WERI-Rb-1 (cell line): ENCODE results near the gene MPG.
"Not testable (repeated sequence)": the region's sequence is repeated elsewhere in the genome, so short reads cannot be mapped to it uniquely, and the experiment has no call there.

ENCODE experiments used
- DNase-seq: peaks from one replicate; pipeline ENCODE4 v3.0.0-alpha.2; 2020
- H3K27ac ChIP-seq: fragments of 250-450 bp; sonication (Bioruptor Pico); 2 replicates; pipeline ENCODE4 v1.5.1; 2020; ENCODE audit warnings: mild to moderate bottlenecking, moderate library complexity
- H3K27me3 ChIP-seq: fragments of 250-450 bp; sonication (Bioruptor Pico); 2 replicates; pipeline ENCODE4 v1.5.1; 2021; ENCODE audit warnings: mild to moderate bottlenecking, low read depth, moderate library complexity; ENCODE audit not compliant: insufficient read depth, severe bottlenecking
- H3K36me3 ChIP-seq: fragments of 250-450 bp; sonication (Bioruptor Pico); 2 replicates; pipeline ENCODE4 v1.5.1; 2020; ENCODE audit warnings: mild to moderate bottlenecking, moderate library complexity
- H3K4me3 ChIP-seq: 2 replicates; pipeline ENCODE4 v1.5.1; 2011; ENCODE audit warnings: low read depth, mild to moderate bottlenecking, control low read depth, low read length
- H3K9me3 ChIP-seq: fragments of 250-450 bp; sonication (Bioruptor Pico); 2 replicates; pipeline ENCODE4 v1.5.1; 2021; ENCODE audit warnings: mild to moderate bottlenecking, moderate library complexity; ENCODE audit not compliant: severe bottlenecking
- TF ChIP-seq, protein P1 (sequence below): IDR thresholded peaks from 2 replicates; pipeline ENCODE4 v1.5.1; 2011; ENCODE audit warnings: low read depth, mild to moderate bottlenecking, control low read depth, inconsistent platforms, low read length

MPG gene

GRCh38 chr16:41439-42068 lies 36.5 kb upstream of the MPG start:
- TF ChIP-seq, protein P1, sequence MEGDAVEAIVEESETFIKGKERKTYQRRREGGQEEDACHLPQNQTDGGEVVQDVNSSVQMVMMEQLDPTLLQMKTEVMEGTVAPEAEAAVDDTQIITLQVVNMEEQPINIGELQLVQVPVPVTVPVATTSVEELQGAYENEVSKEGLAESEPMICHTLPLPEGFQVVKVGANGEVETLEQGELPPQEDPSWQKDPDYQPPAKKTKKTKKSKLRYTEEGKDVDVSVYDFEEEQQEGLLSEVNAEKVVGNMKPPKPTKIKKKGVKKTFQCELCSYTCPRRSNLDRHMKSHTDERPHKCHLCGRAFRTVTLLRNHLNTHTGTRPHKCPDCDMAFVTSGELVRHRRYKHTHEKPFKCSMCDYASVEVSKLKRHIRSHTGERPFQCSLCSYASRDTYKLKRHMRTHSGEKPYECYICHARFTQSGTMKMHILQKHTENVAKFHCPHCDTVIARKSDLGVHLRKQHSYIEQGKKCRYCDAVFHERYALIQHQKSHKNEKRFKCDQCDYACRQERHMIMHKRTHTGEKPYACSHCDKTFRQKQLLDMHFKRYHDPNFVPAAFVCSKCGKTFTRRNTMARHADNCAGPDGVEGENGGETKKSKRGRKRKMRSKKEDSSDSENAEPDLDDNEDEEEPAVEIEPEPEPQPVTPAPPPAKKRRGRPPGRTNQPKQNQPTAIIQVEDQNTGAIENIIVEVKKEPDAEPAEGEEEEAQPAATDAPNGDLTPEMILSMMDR: no peak
- H3K4me3 ChIP-seq: no peak overlapping the region
- DNase-seq: no peak
- H3K36me3 ChIP-seq: peaks cover 40% of the 10 kb centered on the region
- H3K27me3 ChIP-seq: no peaks in the 10 kb centered on the region
- no peak overlapping the region for H3K27ac ChIP-seq
- H3K9me3 ChIP-seq: no peaks in the 10 kb centered on the region

DNA sequence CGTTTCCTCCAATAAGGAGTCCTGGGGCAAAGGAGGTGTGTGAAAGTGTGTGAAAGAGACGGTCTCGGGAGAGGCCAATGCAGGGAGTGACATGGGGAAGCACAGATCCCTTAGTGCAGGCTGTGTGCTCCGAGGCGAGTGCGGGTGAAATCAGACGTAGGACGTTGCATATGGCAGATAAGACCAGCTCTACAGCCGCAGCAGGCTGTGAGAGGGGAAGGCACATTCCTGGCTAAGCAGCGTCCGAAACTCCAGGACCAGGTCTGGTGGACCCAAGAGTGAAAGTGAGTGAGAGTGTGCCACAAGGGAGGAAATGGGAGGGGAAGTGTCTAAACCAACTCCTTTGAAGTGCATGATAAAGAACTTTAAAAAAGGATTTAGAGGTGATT lies 36.0 kb upstream of the MPG start:
- no peak overlapping the region for H3K27ac ChIP-seq
- H3K36me3 ChIP-seq: peaks cover 44% of the 10 kb centered on the region
- H3K9me3 ChIP-seq: no peaks in the 10 kb centered on the region
- TF ChIP-seq, protein P1: no peak
- H3K4me3 ChIP-seq: no peak overlapping the region
- no peak for DNase-seq
- no peaks in the 10 kb centered on the region for H3K27me3 ChIP-seq

DNA sequence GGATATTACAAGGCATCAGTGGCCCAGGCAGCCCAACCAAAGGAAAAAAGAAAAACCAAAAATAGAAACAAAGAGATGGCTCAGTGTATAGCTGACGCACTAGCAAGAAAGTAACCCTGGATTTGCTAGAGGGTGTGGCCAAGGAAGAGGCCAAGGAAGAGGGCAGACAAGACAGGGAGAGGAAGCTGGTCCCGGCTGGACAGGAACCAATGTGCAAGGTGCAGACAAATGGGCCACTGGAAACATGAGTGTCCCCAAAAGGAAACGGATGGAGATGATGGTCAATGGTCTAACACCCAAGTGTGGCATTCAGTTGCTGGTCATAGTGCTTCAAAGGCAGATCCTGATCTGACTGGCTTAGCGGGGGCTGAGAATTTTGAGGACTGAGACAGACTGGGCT lies 35.3 kb upstream of the MPG start:
- Histone ChIP-seq H3K27ac (no peak overlapping the region), H3K36me3 (peaks cover 49% of the 10 kb centered on the region), H3K27me3 (no peaks in the 10 kb centered on the region), H3K4me3 (no peak overlapping the region), H3K9me3 (no peaks in the 10 kb centered on the region)
- no peak for DNase-seq
- TF ChIP-seq, protein P1: no peak

DNA sequence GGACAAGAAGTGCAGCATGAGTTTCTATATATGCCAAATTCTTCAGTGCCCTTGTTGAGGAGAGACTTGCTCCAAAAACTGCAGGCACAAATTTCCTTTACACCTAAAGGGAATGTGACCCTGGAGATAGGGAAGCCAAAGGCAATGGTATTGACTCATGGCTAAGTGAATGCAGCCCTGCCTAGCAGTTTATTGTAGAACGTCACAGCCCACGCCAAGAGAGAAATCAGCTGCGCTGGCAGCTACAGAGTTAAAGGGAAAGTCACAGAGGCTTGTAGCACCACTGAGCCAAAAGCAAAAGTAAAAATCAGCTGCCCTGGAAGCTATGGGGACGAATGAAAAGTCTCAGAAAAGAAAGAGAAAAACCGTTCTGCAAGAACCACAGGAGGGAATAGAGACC lies 34.7 kb upstream of the MPG start:
- Histone ChIP-seq H3K4me3 (no peak overlapping the region), H3K27ac (no peak overlapping the region; the same call in 1 of the 2 replicates), H3K36me3 (peaks cover 49% of the 10 kb centered on the region), H3K27me3 (no peaks in the 10 kb centered on the region), H3K9me3 (no peaks in the 10 kb centered on the region)
- TF ChIP-seq, protein P1: no peak
- DNase-seq: no peak

- TF ChIP-seq, protein P1: no peak
- no peaks in the 10 kb centered on the region for H3K9me3 ChIP-seq
- peak overlapping the region; percentile 81 for H3K27ac ChIP-seq
- H3K27me3 ChIP-seq: no peaks in the 10 kb centered on the region
- peaks cover 53% of the 10 kb centered on the region for H3K36me3 ChIP-seq
- no peak overlapping the region for H3K4me3 ChIP-seq
- DNase-seq: no peak
These were observed 33.4 kb upstream of the MPG start for GRCh38 chr16:44655-45054.

- TF ChIP-seq, protein P1: no peak
- DNase-seq: peak; percentile 70
- no peak overlapping the region for H3K4me3 ChIP-seq
- H3K27ac ChIP-seq: peak overlapping the region; percentile 81
- H3K9me3 ChIP-seq: no peaks in the 10 kb centered on the region
- H3K36me3 ChIP-seq: peaks cover 61% of the 10 kb centered on the region
- no peaks in the 10 kb centered on the region for H3K27me3 ChIP-seq
These were observed 32.6 kb upstream of the MPG start for GRCh38 chr16:45454-45853.

GRCh38 chr16:46510-46909 lies 31.5 kb upstream of the MPG start:
- not testable (repeated sequence) for H3K9me3 ChIP-seq, DNase-seq, H3K4me3 ChIP-seq, H3K27me3 ChIP-seq
- Histone ChIP-seq H3K36me3 (peaks cover 65% of the 10 kb centered on the region), H3K27ac (peak overlapping the region; percentile 81)
